Natural killer cell (primary cell): ENCODE results near the gene KDM5B. TPM values are rescaled to one million over a fixed set of nuclear protein-coding genes. Genes with fewer than 3 reads are reported as not detected.
"Not testable (repeated sequence)": the region's sequence is repeated elsewhere in the genome, so short reads cannot be mapped to it uniquely, and the experiment has no call there.

ENCODE experiments used
- ATAC-seq, 3 donors: fragments of 150-1000 bp in 2 of 3; fragments of 200-7000 bp in 1 of 3; cut with Tn5 transposase; 1 replicate in 1 of 3; 2 replicates in 2 of 3; pipeline ENCODE4 v1.10.0; 2021; ENCODE audit warnings: mild to moderate bottlenecking in 2 of 3, moderate library complexity in 2 of 3
- DNase-seq, 2 donors: peaks; one replicate each; pipeline versions ENCODE4 v3.0.0 to v3.0.0-alpha.2; 2013 to 2021; ENCODE audit warnings: mixed read lengths in 1 of 2
- H3K27ac ChIP-seq: one replicate; pipeline ENCODE4 v1.5.1; 2013; ENCODE audit warnings: mild to moderate bottlenecking, low read length
- H3K27me3 ChIP-seq: one replicate; pipeline ENCODE4 v1.6.1; 2013; ENCODE audit warnings: low read length; ENCODE audit not compliant: control insufficient read depth, insufficient read depth
- H3K36me3 ChIP-seq: one replicate; pipeline ENCODE4 v1.6.1; 2013; ENCODE audit warnings: low read length; ENCODE audit not compliant: control insufficient read depth, insufficient read depth
- H3K4me1 ChIP-seq: one replicate; pipeline ENCODE4 v1.6.1; 2013; ENCODE audit warnings: low read length; ENCODE audit not compliant: control insufficient read depth, insufficient read depth
- H3K4me3 ChIP-seq: one replicate; pipeline ENCODE4 v1.5.1; 2013; ENCODE audit warnings: low read length
- H3K9me3 ChIP-seq: one replicate; pipeline ENCODE4 v1.6.1; 2013; ENCODE audit warnings: low read length; ENCODE audit not compliant: control insufficient read depth, insufficient read depth
- H3K27ac Mint-ChIP-seq, 2 donors: one replicate each; pipeline ENCODE4 v1.8.0; 2022; ENCODE audit warnings: mild to moderate bottlenecking in 2 of 2, mixed read lengths in 2 of 2, moderate library complexity in 1 of 2
- H3K27me3 Mint-ChIP-seq, 2 donors: one replicate each; pipeline ENCODE4 v1.8.0; 2022; ENCODE audit warnings: low read depth in 2 of 2, mixed read lengths in 2 of 2
- H3K36me3 Mint-ChIP-seq: one replicate; pipeline ENCODE4 v1.8.0; 2022; ENCODE audit warnings: mixed read lengths
- H3K4me1 Mint-ChIP-seq, 2 donors: one replicate each; pipeline ENCODE4 v1.8.0; 2022; ENCODE audit warnings: mixed read lengths in 2 of 2
- H3K4me3 Mint-ChIP-seq: one replicate; pipeline ENCODE4 v1.8.0; 2022; ENCODE audit warnings: mild to moderate bottlenecking, moderate library complexity, mixed read lengths
- H3K9me3 Mint-ChIP-seq, 2 donors: one replicate each; pipeline ENCODE4 v1.8.0; 2022; ENCODE audit warnings: mixed read lengths in 2 of 2
- CTCF ChIP-seq: fragments of 200-600 bp; IDR thresholded peaks from one replicate; pipeline ENCODE4 v1.8.0; 2022; ENCODE audit warnings: antibody characterized with exemption
- WGBS: methylation state at CpG from one replicate; pipeline ENCODE4 v1.1.7; 2013; ENCODE audit warnings: missing lambda C conversion rate; ENCODE audit not compliant: insufficient coverage; 5-methylcytosine and 5-hydroxymethylcytosine counted together
- intact Hi-C: fragments of 100-400 bp; cut with micrococcal nuclease; formaldehyde crosslinking; loops from one replicate; pipeline ENCODE4 v1.14.2; 2022
- total RNA-seq, 4 donors: library from RNA; stranded (reverse); fragments of 120-200 nt in 1 of 4; gene quantifications; one replicate each; pipeline versions ENCODE4 v1.2.3 to v1.2.4, GENCODE V29; 2013 to 2022

The KDM5B gene
- total RNA-seq, 3 donors from 2014 or later (not counting 1 experiment from before 2014, with no cell fraction given) = 107 to 121 (median 108) TPM

DNA sequence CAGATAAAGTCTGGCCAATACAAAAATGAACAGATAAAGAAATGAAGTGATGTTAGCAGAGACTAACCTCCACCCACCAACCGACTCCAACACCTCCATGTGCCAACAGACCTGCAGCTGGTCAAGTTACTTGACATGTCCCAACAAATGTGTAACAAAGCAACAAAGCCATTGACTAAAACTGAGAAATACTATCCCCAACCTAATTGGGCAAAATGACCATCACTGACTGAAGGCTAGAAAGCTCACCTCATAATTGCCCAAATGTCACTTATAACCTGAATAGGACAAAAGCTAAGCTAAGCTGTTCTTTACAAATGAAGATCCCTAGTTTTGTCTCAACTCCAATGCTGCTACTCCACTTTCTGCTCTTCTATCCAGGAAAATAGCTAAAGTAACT is 7.5 kb downstream of the KDM5B start:
- no peaks in the 10 kb centered on the region for H3K4me1 ChIP-seq
- ATAC-seq (no peak), DNase-seq (no peak)
- Mint-ChIP-seq H3K27me3 (no peaks in the 10 kb centered on the region), H3K4me3 (no peak overlapping the region), H3K9me3 (no peaks in the 10 kb centered on the region), H3K4me1 (peaks cover 23 to 41% of the 10 kb centered on the region in 2 donors), H3K36me3 (no peaks in the 10 kb centered on the region), H3K27ac (no peak overlapping the region)
- no peak overlapping the region for H3K27ac ChIP-seq
- H3K9me3 ChIP-seq = no peaks in the 10 kb centered on the region
- TF ChIP-seq CTCF = no peak
- H3K4me3 ChIP-seq = no peak overlapping the region
- no peaks in the 10 kb centered on the region for H3K27me3 ChIP-seq
- 100% methylated on average over 1 of the region's 1 CpG for WGBS
- intact Hi-C loops = no loop called here
- no peaks in the 10 kb centered on the region for H3K36me3 ChIP-seq

DNA sequence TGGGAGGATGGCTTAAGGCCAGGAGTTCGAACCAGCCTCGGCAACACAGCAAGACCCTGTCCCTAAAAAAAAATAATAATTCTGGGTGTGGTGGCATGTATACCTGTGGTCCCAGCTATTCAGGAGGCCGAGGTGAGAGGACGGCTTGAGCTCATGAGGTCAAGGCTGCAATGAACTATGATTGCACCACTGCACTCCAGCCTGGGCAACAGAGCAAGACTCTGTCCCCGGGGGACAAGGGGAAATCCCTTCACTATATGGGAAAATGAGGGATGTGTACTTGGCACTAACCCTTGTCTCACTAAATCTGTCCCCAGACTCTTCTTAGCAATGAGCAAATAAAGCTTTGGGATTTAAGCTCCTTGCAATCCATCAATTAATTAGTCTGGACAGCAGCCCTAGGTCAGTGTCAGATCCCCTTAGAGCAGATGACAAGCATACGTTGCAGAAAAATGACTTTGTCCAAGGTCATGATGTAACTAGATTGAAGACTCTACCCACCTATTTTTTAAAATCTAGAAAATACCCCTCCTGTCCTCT is 9.4 kb downstream of the KDM5B start:
- Histone ChIP-seq H3K36me3 (no peaks in the 10 kb centered on the region), H3K27me3 (no peaks in the 10 kb centered on the region), H3K27ac (no peak overlapping the region), H3K4me1 (no peaks in the 10 kb centered on the region), H3K9me3 (no peaks in the 10 kb centered on the region), H3K4me3 (no peak overlapping the region)
- no peaks in the 10 kb centered on the region for H3K9me3 Mint-ChIP-seq
- H3K4me1 Mint-ChIP-seq = peaks cover 15 to 40% of the 10 kb centered on the region in 2 donors
- no peak for DNase-seq
- no peak for ATAC-seq
- H3K27me3 Mint-ChIP-seq = no peaks in the 10 kb centered on the region
- no peak for TF ChIP-seq CTCF
- 88% methylated on average over 6 of the region's 6 CpGs for WGBS
- intact Hi-C loops = no loop called here
- no peak overlapping the region for H3K27ac Mint-ChIP-seq
- no peak overlapping the region for H3K4me3 Mint-ChIP-seq
- no peaks in the 10 kb centered on the region for H3K36me3 Mint-ChIP-seq

GRCh38 chr1:202798260-202798659 is 10.0 kb downstream of the KDM5B start:
- ATAC-seq (no peak), DNase-seq (no peak)
- no peaks in the 10 kb centered on the region for H3K9me3 ChIP-seq
- no peaks in the 10 kb centered on the region for H3K4me1 ChIP-seq
- intact Hi-C loops = no loop called here
- H3K9me3 Mint-ChIP-seq = no peaks in the 10 kb centered on the region
- no peaks in the 10 kb centered on the region for H3K36me3 ChIP-seq
- no peak for TF ChIP-seq CTCF
- H3K27ac Mint-ChIP-seq = no peak overlapping the region
- no peak overlapping the region for H3K27ac ChIP-seq
- H3K27me3 Mint-ChIP-seq = no peaks in the 10 kb centered on the region
- no peaks in the 10 kb centered on the region for H3K36me3 Mint-ChIP-seq
- H3K27me3 ChIP-seq = no peaks in the 10 kb centered on the region
- WGBS = 73% methylated on average over 3 of the region's 4 CpGs
- H3K4me3 Mint-ChIP-seq = no peak overlapping the region
- peaks cover 15 to 40% of the 10 kb centered on the region in 2 donors for H3K4me1 Mint-ChIP-seq
- no peak overlapping the region for H3K4me3 ChIP-seq

- no peak for TF ChIP-seq CTCF
- no peak overlapping the region for H3K4me3 ChIP-seq
- no peak overlapping the region for H3K27ac ChIP-seq
- no peaks in the 10 kb centered on the region for H3K9me3 ChIP-seq
- Mint-ChIP-seq H3K36me3 (no peaks in the 10 kb centered on the region), H3K4me1 (peaks cover 15 to 38% of the 10 kb centered on the region in 2 donors), H3K27ac (no peak overlapping the region), H3K27me3 (no peaks in the 10 kb centered on the region), H3K4me3 (no peak overlapping the region), H3K9me3 (no peaks in the 10 kb centered on the region)
- no peaks in the 10 kb centered on the region for H3K4me1 ChIP-seq
- 90% methylated on average over 7 of the region's 7 CpGs for WGBS
- ATAC-seq = no peak
- no peaks in the 10 kb centered on the region for H3K27me3 ChIP-seq
- intact Hi-C loops = no loop called here
- H3K36me3 ChIP-seq = no peaks in the 10 kb centered on the region
- no peak for DNase-seq
Measured at GRCh38 chr1:202796670-202797069, 11.6 kb downstream of the KDM5B start.

- WGBS = 77% methylated on average over 5 of the region's 6 CpGs
- H3K36me3 ChIP-seq, H3K4me3 ChIP-seq, H3K27ac ChIP-seq, ATAC-seq, H3K4me1 ChIP-seq, DNase-seq, H3K27me3 ChIP-seq, intact Hi-C loops, H3K9me3 Mint-ChIP-seq, H3K36me3 Mint-ChIP-seq, H3K27me3 Mint-ChIP-seq, H3K27ac Mint-ChIP-seq, H3K4me3 Mint-ChIP-seq, H3K9me3 ChIP-seq: not testable (repeated sequence)
- H3K4me1 Mint-ChIP-seq = peaks cover 15 to 39% of the 10 kb centered on the region in 2 donors
Measured at GRCh38 chr1:202794931-202795330, 13.3 kb downstream of the KDM5B start.
